H9 (cell line): Measurements from ENCODE around the gene ALG9. TPM values are rescaled to one million over a fixed set of nuclear protein-coding genes. Genes with fewer than 3 reads are reported as not detected.

Experiments
- DNase-seq: peaks from one replicate; pipeline ENCODE4 v3.0.0-alpha.2; 2017
- H2AFZ ChIP-seq: one replicate; pipeline ENCODE4 v1.6.1; 2013; ENCODE audit warnings: mild to moderate bottlenecking, low read length, control low read depth, moderate library complexity
- H2AK5ac ChIP-seq: 2 replicates; pipeline ENCODE4 v1.6.1; 2013; ENCODE audit warnings: low read length, control low read depth, mixed read lengths; ENCODE audit not compliant: insufficient read length
- H2BK120ac ChIP-seq: one replicate; pipeline ENCODE4 v1.6.1; 2013; ENCODE audit warnings: low read depth, mild to moderate bottlenecking, low read length, control low read depth, inconsistent platforms; ENCODE audit not compliant: poor library complexity, severe bottlenecking
- H2BK12ac ChIP-seq: 2 replicates; pipeline ENCODE4 v1.6.1; 2013; ENCODE audit warnings: low read length, control low read depth, mixed read lengths, low read depth; ENCODE audit not compliant: insufficient read length
- H2BK15ac ChIP-seq: 2 replicates; pipeline ENCODE4 v1.6.1; 2013; ENCODE audit warnings: low read depth, low read length, control low read depth
- H2BK20ac ChIP-seq: one replicate; pipeline ENCODE4 v1.6.1; 2013; ENCODE audit warnings: low read depth, mild to moderate bottlenecking, low read length, control low read depth, inconsistent platforms; ENCODE audit not compliant: poor library complexity, severe bottlenecking
- H2BK5ac ChIP-seq: 2 replicates; pipeline ENCODE4 v1.6.1; 2013; ENCODE audit warnings: low read length, control low read depth, mixed read lengths; ENCODE audit not compliant: insufficient read length
- H3K14ac ChIP-seq: 2 replicates; pipeline ENCODE4 v1.6.1; 2013; ENCODE audit warnings: low read length, control low read depth; ENCODE audit not compliant: insufficient read depth
- H3K18ac ChIP-seq: 2 replicates; pipeline ENCODE4 v1.6.1; 2013; ENCODE audit warnings: low read depth, mild to moderate bottlenecking, mixed read lengths, low read length, control low read depth; ENCODE audit not compliant: insufficient read length
- H3K23ac ChIP-seq: 2 replicates; pipeline ENCODE4 v1.6.1; 2013; ENCODE audit warnings: low read length, control low read depth, mixed read lengths, low read depth; ENCODE audit not compliant: insufficient read length
- H3K23me2 ChIP-seq: 2 replicates; pipeline ENCODE4 v1.6.1; 2013; ENCODE audit warnings: low read depth, mild to moderate bottlenecking, mixed read lengths, low read length, control low read depth; ENCODE audit not compliant: insufficient read length, poor library complexity, severe bottlenecking
- H3K27ac ChIP-seq: 2 replicates; pipeline ENCODE4 v1.5.1; 2013; ENCODE audit warnings: low read length, control low read depth, mixed read lengths, low read depth; ENCODE audit not compliant: insufficient read length
- H3K27me3 ChIP-seq: 2 replicates; pipeline ENCODE4 v1.6.1; 2013; ENCODE audit warnings: low read length, control low read depth, inconsistent platforms; ENCODE audit not compliant: insufficient read depth
- H3K4ac ChIP-seq: 2 replicates; pipeline ENCODE4 v1.6.1; 2013; ENCODE audit warnings: low read depth, mild to moderate bottlenecking, control low read depth, inconsistent platforms, low read length, moderate library complexity
- H3K4me1 ChIP-seq: 2 replicates; pipeline ENCODE4 v1.6.1; 2013; ENCODE audit warnings: low read length, control low read depth, inconsistent platforms; ENCODE audit not compliant: insufficient read depth
- H3K4me2 ChIP-seq: 2 replicates; pipeline ENCODE4 v1.6.1; 2013; ENCODE audit warnings: low read length, control low read depth, mixed read lengths; ENCODE audit not compliant: insufficient read length, insufficient read depth
- H3K56ac ChIP-seq: 2 replicates; pipeline ENCODE4 v1.6.1; 2013; ENCODE audit warnings: low read depth, mild to moderate bottlenecking, mixed read lengths, low read length, control low read depth; ENCODE audit not compliant: insufficient read length
- H3K79me1 ChIP-seq: 2 replicates; pipeline ENCODE4 v1.6.1; 2013; ENCODE audit warnings: low read depth, mild to moderate bottlenecking, moderate library complexity, low read length, control low read depth, inconsistent platforms; ENCODE audit not compliant: insufficient read depth, poor library complexity, severe bottlenecking
- H3K79me2 ChIP-seq: 2 replicates; pipeline ENCODE4 v1.6.1; 2013; ENCODE audit warnings: low read length, control low read depth, inconsistent platforms; ENCODE audit not compliant: insufficient read depth
- H3K9ac ChIP-seq: 2 replicates; pipeline ENCODE4 v1.6.1; 2013; ENCODE audit warnings: low read length, control low read depth, mixed read lengths; ENCODE audit not compliant: insufficient read length; ENCODE audit errors: extremely low read depth
- H3K9me3 ChIP-seq: one replicate; pipeline ENCODE4 v1.6.1; 2013; ENCODE audit warnings: low read depth, low read length, inconsistent platforms; ENCODE audit not compliant: control insufficient read depth
- H3T11ph ChIP-seq: one replicate; pipeline ENCODE4 v1.6.1; 2013; ENCODE audit warnings: mild to moderate bottlenecking, low read length, control low read depth, inconsistent platforms
- H4K20me1 ChIP-seq: one replicate; pipeline ENCODE4 v1.6.1; 2013; ENCODE audit not compliant: control insufficient read depth, insufficient read length, insufficient read depth
- H4K5ac ChIP-seq: 2 replicates; pipeline ENCODE4 v1.6.1; 2013; ENCODE audit warnings: low read depth, mild to moderate bottlenecking, mixed read lengths, low read length, control low read depth; ENCODE audit not compliant: insufficient read length
- H4K8ac ChIP-seq: replicated peaks from 2 replicates; pipeline ENCODE4 v1.6.1; 2013; ENCODE audit warnings: low read length, control low read depth, mixed read lengths, low read depth; ENCODE audit not compliant: insufficient read length
- H4K91ac ChIP-seq: 2 replicates; pipeline ENCODE4 v1.6.1; 2013; ENCODE audit warnings: low read depth, mild to moderate bottlenecking, moderate library complexity, mixed read lengths, low read length, control low read depth; ENCODE audit not compliant: insufficient read length
- H3K27ac Mint-ChIP-seq, 3 experiments: 2 replicates in 2 of 3; 3 replicates in 1 of 3; pipeline ENCODE4 v1.8.0; 2020 to 2021; ENCODE audit warnings: mixed read lengths in 3 of 3, mild to moderate bottlenecking in 1 of 3, moderate library complexity in 1 of 3
- H3K27me3 Mint-ChIP-seq: 2 replicates; pipeline ENCODE4 v1.8.0; 2021; ENCODE audit warnings: low read depth, mild to moderate bottlenecking, moderate library complexity, mixed read lengths
- H3K36me3 Mint-ChIP-seq, 3 experiments: 2 replicates in 2 of 3; 3 replicates in 1 of 3; pipeline ENCODE4 v1.8.0; 2020 to 2021; ENCODE audit warnings: low read depth in 3 of 3, mixed read lengths in 3 of 3; ENCODE audit not compliant: insufficient read depth in 1 of 3
- H3K4me1 Mint-ChIP-seq, 2 experiments: 2 replicates each; pipeline ENCODE4 v1.8.0; 2020; ENCODE audit warnings: mixed read lengths in 2 of 2
- H3K4me3 Mint-ChIP-seq, 2 experiments: 2 replicates in 1 of 2; 3 replicates in 1 of 2; pipeline ENCODE4 v1.8.0; 2020 to 2021; ENCODE audit warnings: mild to moderate bottlenecking in 2 of 2, mixed read lengths in 2 of 2, moderate library complexity in 1 of 2
- H3K9me3 Mint-ChIP-seq, 2 experiments: 2 replicates in 1 of 2; 3 replicates in 1 of 2; pipeline ENCODE4 v1.8.0; 2020; ENCODE audit warnings: mild to moderate bottlenecking in 2 of 2, mixed read lengths in 2 of 2, moderate library complexity in 1 of 2
- WGBS: extraction: QIAGEN DNeasy Blood & Tissue Kit; methylation state at CpG from one replicate; pipeline ENCODE4 v1.1.7; 2013; ENCODE audit warnings: missing lambda C conversion rate, low lambda C conversion rate, mixed read lengths; ENCODE audit not compliant: insufficient read length; ENCODE audit errors: extremely low coverage; 5-methylcytosine and 5-hydroxymethylcytosine counted together
- total RNA-seq: library from RNA; stranded (reverse); gene quantifications from 2 replicates; pipeline ENCODE4 v1.2.1, GENCODE V29; 2021
- TF ChIP-seq, protein P1 (sequence below): fragments of 200-600 bp; sonication (generic); conservative IDR thresholded peaks from 3 replicates; pipeline ENCODE4 v1.8.0; 2021; ENCODE audit warnings: antibody characterized with exemption, mild to moderate bottlenecking

Gene ALG9
- total RNA-seq, 1 experiment from 2014 or later: 26.0 TPM

DNA sequence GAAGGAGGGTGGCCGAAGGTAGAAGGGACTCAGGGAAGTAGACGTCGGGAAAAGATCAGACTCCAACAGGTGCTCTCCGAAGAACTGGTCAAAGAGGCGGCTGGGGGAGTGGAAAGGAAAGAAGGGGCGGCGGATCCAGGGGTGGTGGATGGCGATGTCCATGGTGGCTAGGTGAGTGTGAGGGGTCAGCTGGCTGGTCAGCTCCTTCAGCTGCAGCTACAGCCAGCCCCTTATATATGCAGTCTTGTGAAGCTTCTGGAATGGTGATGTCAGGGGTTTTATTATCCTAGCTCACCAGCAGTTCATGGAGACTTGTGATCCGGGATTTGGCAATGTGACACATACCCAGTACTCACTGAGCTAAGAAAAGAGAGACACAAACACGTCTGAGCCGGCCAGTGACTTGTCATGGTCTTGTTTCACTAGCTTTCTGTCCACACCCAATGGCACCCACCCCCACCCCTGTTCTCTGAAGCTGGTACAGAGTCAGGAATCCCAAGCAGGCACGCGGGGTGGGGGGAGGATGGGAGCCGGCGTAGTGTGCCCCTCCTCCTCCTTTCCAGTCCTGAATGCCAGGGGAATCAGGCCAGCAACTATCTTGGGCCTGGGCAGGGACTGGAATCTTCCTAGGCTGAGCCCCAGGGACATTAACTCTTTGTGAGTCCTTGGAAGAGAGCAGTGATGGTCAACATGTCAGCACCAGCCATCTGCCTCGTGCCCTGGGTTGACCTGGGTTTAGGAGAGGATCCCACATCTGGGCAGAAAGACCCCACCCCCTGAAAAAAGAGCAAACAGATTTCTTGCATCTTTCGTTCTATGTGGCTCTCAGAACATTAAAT lies 40.4 kb upstream of the ALG9 start, which contains the start of gene CRYAB:
Gene CRYAB, minus strand, starts transcription at position 208 of the 839 bp plus-strand sequence. Its CDS starts 46 bp downstream, at position 162.
- H3K9me3 ChIP-seq: no peaks in the 10 kb centered on the region
- H2AFZ ChIP-seq: no peak within 1 kb of the TSS
- no peak within 1 kb of the TSS for H2BK12ac ChIP-seq
- no peak within 1 kb of the TSS for H3T11ph ChIP-seq
- no peak within 1 kb of the TSS for H3K4ac ChIP-seq
- no peaks in the 10 kb centered on the region for H3K9me3 Mint-ChIP-seq
- no peak within 1 kb of the TSS for H2BK120ac ChIP-seq
- H3K23me2 ChIP-seq: no peaks in the 10 kb centered on the region
- H3K36me3 Mint-ChIP-seq: no peaks in the 10 kb centered on the region
- no peak within 1 kb of the TSS for H4K8ac ChIP-seq
- no peak within 1 kb of the TSS for H3K23ac ChIP-seq
- H4K20me1 ChIP-seq: no peaks in the 10 kb centered on the region
- no CpG with 5 or more reads among the region's 17 CpGs for WGBS
- peak; percentile 39 for DNase-seq
- H2BK5ac ChIP-seq: no peak within 1 kb of the TSS
- H2AK5ac ChIP-seq: no peak within 1 kb of the TSS
- H4K91ac ChIP-seq: no peak within 1 kb of the TSS
- H3K27me3 ChIP-seq: no peaks in the 10 kb centered on the region
- H2BK15ac ChIP-seq: no peak within 1 kb of the TSS
- H2BK20ac ChIP-seq: no peak within 1 kb of the TSS
- H3K4me1 Mint-ChIP-seq: peaks cover 21 to 37% of the 10 kb centered on the region in 2 experiments
- no peak within 1 kb of the TSS for H3K9ac ChIP-seq
- H3K56ac ChIP-seq: no peak within 1 kb of the TSS
- H4K5ac ChIP-seq: no peak within 1 kb of the TSS
- peak within 1 kb of the TSS in 1 of 3 experiments; percentile 93; a peak in 1 of 7 replicates for H3K27ac Mint-ChIP-seq
- H3K4me3 Mint-ChIP-seq: no peak within 1 kb of the TSS; a peak in 1 of 5 replicates
- H3K79me1 ChIP-seq: no peaks in the 10 kb centered on the region
- H3K4me2 ChIP-seq: no peak within 1 kb of the TSS
- no peak within 1 kb of the TSS for H3K18ac ChIP-seq
- no peak within 1 kb of the TSS for H3K27ac ChIP-seq
- H3K27me3 Mint-ChIP-seq: no peaks in the 10 kb centered on the region
- H3K4me1 ChIP-seq: 0 out of 2 replicates have a peak, but pooled peaks cover 2% of the 10 kb centered on the region
- H3K79me2 ChIP-seq: no peaks in the 10 kb centered on the region
- TF ChIP-seq, protein P1, sequence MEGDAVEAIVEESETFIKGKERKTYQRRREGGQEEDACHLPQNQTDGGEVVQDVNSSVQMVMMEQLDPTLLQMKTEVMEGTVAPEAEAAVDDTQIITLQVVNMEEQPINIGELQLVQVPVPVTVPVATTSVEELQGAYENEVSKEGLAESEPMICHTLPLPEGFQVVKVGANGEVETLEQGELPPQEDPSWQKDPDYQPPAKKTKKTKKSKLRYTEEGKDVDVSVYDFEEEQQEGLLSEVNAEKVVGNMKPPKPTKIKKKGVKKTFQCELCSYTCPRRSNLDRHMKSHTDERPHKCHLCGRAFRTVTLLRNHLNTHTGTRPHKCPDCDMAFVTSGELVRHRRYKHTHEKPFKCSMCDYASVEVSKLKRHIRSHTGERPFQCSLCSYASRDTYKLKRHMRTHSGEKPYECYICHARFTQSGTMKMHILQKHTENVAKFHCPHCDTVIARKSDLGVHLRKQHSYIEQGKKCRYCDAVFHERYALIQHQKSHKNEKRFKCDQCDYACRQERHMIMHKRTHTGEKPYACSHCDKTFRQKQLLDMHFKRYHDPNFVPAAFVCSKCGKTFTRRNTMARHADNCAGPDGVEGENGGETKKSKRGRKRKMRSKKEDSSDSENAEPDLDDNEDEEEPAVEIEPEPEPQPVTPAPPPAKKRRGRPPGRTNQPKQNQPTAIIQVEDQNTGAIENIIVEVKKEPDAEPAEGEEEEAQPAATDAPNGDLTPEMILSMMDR: no peak
- H3K14ac ChIP-seq: no peak within 1 kb of the TSS
